Measurements from ENCODE around the gene NCAPH2.

The NCAPH2 gene

DNA sequence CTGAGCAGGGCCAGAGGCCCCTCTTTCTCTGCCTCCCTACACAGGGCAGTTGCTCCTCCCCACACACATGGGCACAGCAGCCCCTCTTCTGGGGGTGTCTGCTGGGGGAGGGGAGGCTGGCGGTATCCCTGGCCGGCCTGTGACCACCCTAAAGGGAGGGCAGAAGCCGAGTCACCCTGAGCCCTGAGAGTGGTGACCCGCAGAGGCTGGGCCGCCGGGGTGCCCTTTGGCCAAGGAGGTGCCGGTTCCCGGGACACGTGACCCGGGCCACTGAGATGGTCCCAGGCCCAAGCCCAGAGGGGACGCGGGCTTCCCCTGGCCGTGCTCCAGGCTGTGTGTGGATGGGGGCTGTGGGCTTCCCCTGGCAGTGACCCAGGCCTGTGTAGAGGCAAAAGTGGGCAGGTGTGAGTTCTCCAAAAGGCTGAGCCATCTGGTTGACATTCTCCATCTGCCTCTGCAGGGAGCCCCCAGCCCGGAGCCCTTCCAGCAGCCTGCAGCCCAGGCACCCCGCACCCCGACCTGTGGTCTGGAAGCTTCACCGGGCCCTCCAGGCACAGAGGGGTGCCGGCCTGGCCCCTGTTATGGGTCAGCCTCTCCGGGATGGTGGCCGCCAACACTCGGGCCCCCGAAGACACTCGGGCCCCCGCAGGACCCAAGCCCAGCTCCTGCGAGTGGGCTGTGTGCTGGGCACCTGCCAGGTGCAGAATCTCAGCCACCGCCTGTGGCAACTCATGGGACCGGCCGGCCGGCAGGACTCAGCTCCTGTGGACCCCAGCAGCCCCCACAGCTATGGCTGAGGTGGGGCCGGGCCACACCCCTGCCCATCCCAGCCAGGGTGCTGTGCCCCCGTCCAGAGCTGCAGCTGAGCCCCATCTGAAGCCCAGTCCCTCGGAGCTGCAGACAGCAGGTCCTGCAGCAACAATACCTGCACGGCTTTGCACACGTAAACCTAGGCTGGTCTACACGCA, 25.6 kb upstream of the NCAPH2 start:
- Mint-ChIP-seq H3K27ac (no peak overlapping the region), H3K36me3 (ENCODE audit: low read depth) (no peaks in the 10 kb centered on the region), H3K27me3 (ENCODE audit: low read depth) (peaks cover 16% of the 10 kb centered on the region)

DNA sequence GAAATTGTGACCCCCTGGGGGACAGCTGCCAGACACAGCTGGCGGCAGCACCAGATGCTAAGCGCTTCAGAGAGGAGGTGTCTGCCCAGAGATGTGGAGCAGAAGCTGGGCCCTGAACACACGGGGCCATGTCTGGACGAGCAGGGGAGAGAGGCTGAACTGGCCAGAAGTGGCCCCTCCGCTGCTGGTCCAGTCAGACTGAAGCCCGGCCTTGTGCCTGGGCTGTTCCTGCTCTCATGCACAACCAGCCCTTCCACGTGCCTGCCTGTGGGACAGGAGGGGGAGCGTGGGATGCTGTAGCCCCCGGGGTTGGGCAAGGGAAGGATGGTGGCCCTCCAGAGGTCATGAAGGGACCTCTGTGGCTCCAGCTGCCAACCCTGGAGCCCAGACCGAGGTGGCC, 24.9 kb upstream of the NCAPH2 start:
- Mint-ChIP-seq H3K4me1 (ENCODE audit: low read depth) (peaks cover 7% of the 10 kb centered on the region), H3K4me3 (peak overlapping the region; percentile 28), H3K27ac (no peak overlapping the region), H3K9me3 (no peaks in the 10 kb centered on the region), H3K36me3 (ENCODE audit: low read depth) (no peaks in the 10 kb centered on the region), H3K27me3 (ENCODE audit: low read depth) (peaks cover 16% of the 10 kb centered on the region)

More for the DNA sequence above, 25.6 kb upstream of the NCAPH2 start:
- Mint-ChIP-seq H3K9me3 (no peaks in the 10 kb centered on the region), H3K4me1 (ENCODE audit: low read depth) (peaks cover 7% of the 10 kb centered on the region), H3K4me3 (peak overlapping the region; percentile 75)

DNA sequence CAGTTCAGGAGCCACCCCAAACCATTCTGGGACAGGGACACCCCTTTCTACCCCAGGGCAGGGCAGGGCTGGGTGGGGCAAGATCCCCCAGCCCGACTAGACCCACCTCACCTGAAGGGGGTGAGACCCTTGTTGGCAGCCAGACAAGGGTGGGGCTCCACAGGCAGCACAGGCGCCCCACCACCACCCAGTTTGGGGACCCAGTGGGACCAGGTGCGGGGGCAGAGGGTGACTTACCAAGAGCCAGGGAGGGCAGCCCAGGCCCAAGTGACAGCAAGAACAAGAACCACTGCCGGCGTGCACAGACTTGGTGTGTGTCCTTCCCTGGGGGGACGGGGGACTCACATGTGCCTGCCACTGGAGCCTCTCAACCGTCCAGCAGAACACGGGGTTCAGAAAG, 24.5 kb upstream of the NCAPH2 start:
- peaks cover 14% of the 10 kb centered on the region for H3K27me3 Mint-ChIP-seq (ENCODE audit: low read depth)

DNA sequence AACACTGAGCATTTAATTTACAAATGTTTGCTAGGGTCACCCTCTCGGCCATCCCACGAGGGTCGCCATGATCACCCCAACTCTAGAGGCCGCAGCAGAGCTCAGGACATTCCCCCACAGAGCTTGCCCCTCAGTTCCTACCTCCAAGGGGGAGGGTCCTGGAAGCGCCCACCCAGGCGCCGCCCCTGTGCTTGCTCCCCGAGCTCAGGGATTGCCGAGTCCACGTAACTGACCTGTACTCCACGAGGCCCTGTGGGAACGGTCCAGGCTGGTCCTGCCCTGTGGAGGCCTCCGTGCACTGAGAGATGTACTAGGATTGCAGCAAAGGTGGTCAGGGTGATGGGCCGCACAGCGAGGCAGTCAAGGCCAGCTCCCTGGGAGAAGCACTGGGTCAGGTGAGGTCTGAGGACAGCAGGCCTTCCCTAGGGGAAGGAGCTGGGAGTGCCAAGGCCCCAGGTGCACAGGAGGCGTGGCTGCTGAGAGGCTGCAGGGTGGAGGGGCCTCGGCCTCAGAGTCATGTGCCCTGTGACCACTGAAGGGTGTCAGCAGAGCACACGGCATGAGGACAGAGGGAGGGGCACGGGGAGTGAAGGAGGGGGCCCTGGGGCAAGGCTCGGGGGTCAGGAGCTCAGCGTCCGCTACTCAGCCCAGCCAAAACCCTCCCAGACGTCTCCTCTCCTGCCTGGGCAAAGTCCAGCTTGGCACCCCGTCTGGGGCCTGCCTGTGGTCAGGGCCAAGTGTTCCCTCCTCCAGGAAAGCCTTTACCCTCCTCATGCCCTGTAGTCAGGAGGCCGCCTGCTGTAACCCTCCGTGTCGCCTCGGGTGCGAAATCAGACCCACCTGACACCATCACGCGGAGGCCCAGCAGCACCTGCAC, 23.8 kb upstream of the NCAPH2 start:
- Mint-ChIP-seq H3K36me3 (ENCODE audit: low read depth) (no peaks in the 10 kb centered on the region), H3K4me1 (ENCODE audit: low read depth) (peaks cover 7% of the 10 kb centered on the region), H3K9me3 (no peaks in the 10 kb centered on the region), H3K27ac (no peak overlapping the region), H3K27me3 (ENCODE audit: low read depth) (peaks cover 11% of the 10 kb centered on the region), H3K4me3 (no peak overlapping the region)

More for the DNA sequence above, 24.5 kb upstream of the NCAPH2 start:
- no peaks in the 10 kb centered on the region for H3K9me3 Mint-ChIP-seq
- H3K4me1 Mint-ChIP-seq (ENCODE audit: low read depth), result peaks cover 7% of the 10 kb centered on the region
- H3K27ac Mint-ChIP-seq, result no peak overlapping the region
- no peak overlapping the region for H3K4me3 Mint-ChIP-seq
- no peaks in the 10 kb centered on the region for H3K36me3 Mint-ChIP-seq (ENCODE audit: low read depth)

DNA sequence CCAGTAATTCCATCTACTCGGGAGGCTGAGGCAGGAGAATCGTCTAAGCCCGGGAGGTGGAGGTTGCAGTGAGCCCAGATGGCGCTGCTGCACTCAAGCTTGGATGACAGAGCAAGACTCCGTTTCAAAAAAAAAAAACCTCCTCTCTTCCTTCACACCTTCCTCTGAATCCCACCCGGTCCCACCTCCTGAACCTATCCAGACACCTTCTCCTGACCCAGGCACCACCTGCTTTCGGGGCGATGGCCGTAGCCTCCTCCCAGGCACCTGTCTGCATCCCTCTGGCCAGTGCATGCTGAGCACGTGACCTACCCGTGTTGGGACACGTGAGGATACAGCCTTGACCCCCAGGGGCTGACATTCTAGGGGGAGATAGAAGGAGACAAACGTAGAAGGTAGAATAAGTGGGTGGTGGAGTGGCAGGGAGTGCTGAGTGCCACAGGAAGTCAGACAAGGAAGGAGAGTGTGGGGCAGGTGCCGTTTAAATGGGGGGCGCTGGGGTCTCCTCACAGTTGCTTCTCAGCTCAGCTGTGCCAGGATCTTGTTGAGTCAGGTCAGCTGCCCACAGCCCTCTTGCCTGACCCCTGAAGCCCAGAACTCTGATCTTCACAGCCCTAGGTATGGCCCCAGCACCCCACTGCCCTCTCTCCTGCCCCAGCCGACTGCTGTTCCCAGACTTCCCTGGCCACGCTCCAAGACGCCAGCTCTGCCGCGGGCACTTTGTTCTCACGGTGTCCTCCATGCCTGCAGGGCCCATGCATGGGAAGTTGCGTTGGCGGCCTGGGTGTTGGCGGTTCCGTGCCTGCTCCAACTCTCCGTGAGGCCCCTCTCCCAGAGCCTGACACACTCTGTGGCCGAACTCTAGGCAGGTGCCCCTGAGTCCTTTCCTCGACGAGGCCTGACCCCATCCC, 22.5 kb upstream of the NCAPH2 start:
- Mint-ChIP-seq H3K4me3 (no peak overlapping the region), H3K27ac (no peak overlapping the region), H3K27me3 (ENCODE audit: low read depth) (no peaks in the 10 kb centered on the region)

DNA sequence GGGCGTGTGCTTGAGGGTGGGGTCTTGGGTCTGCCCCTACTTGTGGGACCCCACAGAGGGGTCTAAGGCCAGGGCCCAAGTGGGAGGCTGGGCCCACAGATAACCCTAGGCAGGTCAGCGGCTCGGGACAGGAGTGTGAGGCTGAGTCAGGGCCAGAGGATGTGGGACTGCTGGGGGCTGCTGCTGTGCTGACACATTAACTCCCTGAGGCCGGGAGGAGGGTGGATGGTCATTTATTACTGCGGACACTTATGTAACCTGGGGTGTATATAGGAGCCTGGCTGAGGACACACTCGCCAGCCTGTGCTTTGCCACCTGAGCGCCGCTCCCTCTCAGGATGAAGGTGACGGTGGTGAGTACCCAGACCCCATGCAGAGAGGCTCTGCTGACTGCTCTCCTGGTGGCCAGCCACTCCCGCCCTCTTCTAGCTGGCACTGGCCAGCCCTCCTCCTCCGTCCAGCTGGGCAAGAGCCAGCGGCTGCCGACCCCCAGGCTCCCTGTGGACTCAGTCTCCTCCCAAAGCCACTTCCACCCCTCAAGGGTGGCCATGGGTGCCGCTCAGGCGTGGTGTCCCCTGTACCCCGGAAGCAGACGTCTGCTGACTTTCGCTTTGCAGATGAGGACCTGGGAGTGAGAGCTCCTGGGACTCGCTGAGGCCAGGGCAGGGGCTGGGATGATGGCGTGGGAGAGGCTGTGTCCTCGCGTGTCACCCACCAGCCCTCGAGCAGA, 21.3 kb upstream of the NCAPH2 start, which contains the start of gene MIOX:
Gene MIOX, plus strand, starts transcription at position 299 of the 729 bp plus-strand sequence. Its CDS starts 39 bp downstream, at position 338.
- no peaks in the 10 kb centered on the region for H3K27me3 Mint-ChIP-seq (ENCODE audit: low read depth)
- H3K4me1 Mint-ChIP-seq (ENCODE audit: low read depth), result peaks cover 10% of the 10 kb centered on the region
- H3K4me3 Mint-ChIP-seq, result peak within 1 kb of the TSS; percentile 16
- no peak within 1 kb of the TSS for H3K27ac Mint-ChIP-seq
- no peaks in the 10 kb centered on the region for H3K9me3 Mint-ChIP-seq
- H3K36me3 Mint-ChIP-seq (ENCODE audit: low read depth), result no peaks in the 10 kb centered on the region

More for the DNA sequence above, 22.5 kb upstream of the NCAPH2 start:
- Mint-ChIP-seq H3K4me1 (ENCODE audit: low read depth) (peaks cover 4% of the 10 kb centered on the region), H3K36me3 (ENCODE audit: low read depth) (no peaks in the 10 kb centered on the region), H3K9me3 (no peaks in the 10 kb centered on the region)

DNA sequence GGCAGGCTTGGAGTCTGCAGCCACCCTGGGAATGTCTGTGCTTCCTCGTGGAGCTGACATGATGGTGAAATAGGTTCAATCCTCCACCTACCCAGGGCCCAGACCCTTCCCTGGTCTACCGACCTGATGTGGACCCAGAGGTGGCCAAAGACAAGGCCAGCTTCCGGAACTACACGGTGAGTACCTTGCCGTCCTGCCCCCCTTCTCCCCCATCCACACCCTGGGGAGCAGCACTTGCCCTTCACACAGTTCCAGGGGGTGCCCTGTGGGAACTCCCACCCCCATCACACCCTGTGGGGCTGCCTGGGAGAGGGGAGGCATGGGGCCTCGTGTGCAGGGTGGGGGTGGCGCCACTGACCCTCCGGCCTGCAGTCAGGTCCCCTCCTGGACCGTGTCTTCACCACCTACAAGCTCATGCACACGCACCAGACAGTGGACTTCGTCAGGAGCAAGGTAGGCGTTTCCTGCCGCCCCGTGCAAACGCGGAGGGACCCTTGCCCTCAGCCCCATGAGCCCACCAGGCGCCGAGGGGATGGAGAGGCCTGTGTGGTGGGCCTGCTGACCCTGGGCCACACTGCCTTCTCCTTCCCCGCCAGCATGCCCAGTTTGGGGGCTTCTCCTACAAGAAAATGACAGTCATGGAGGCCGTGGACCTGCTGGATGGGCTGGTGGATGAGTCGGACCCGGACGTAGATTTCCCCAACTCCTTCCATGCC, 20.6 kb upstream of the NCAPH2 start:
- no peak overlapping the region for H3K4me3 Mint-ChIP-seq
- H3K27ac Mint-ChIP-seq, result no peak overlapping the region
- no peaks in the 10 kb centered on the region for H3K9me3 Mint-ChIP-seq
- H3K27me3 Mint-ChIP-seq (ENCODE audit: low read depth), result no peaks in the 10 kb centered on the region
- H3K36me3 Mint-ChIP-seq (ENCODE audit: low read depth), result no peaks in the 10 kb centered on the region
- peaks cover 10% of the 10 kb centered on the region for H3K4me1 Mint-ChIP-seq (ENCODE audit: low read depth)

DNA sequence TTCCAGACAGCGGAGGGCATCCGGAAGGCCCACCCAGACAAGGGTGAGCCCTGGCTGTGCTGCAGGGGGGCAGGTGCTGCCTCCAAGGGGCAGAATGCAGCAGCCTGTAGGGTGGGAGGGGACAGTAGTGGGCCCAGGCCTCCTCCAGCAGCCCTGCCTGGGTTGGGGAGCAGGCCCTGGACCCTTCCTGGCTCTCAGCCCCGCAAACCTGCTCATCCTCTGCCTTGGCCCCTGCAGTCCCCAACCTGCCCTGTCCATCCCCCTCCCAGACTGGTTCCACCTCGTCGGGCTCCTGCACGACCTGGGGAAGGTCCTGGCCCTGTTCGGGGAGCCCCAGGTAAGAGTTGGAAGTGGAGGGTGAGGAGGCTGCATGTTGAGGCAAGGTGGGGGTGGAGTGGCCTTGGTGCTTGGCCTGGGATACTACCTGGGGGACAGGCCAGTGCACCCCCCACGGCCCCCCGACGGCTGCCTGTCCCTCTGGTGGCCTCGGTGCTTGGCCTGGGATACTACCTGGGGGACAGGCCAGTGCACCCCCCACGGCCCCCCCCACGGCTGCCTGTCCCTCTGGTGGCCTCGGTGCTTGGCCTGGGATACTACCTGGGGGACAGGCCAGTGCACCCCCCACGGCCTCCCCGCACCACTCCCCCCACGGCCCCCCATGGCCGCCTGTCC, 19.9 kb upstream of the NCAPH2 start:
- H3K27ac Mint-ChIP-seq, result no peak overlapping the region
- no peak overlapping the region for H3K4me3 Mint-ChIP-seq
- no peaks in the 10 kb centered on the region for H3K27me3 Mint-ChIP-seq (ENCODE audit: low read depth)
- H3K9me3 Mint-ChIP-seq, result no peaks in the 10 kb centered on the region
- peaks cover 10% of the 10 kb centered on the region for H3K4me1 Mint-ChIP-seq (ENCODE audit: low read depth)
- no peaks in the 10 kb centered on the region for H3K36me3 Mint-ChIP-seq (ENCODE audit: low read depth)

DNA sequence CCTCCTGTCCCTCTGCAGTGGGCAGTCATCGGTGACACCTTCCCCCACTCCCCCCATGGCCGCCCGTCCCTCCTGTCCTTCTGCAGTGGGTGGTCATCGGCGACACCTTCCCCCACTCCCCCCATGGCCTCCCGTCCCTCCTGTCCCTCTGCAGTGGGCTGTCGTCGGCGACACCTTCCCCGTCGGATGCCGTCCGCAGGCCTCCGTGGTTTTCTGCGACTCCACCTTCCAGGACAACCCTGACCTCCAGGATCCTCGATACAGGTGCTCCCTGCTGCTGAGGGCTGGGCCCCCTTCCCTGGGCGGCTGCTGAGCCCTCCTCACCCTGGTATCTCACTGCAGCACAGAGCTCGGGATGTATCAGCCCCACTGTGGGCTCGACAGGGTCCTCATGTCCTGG, 19.1 kb upstream of the NCAPH2 start:
- Mint-ChIP-seq H3K4me3 (no peak overlapping the region), H3K27ac (no peak overlapping the region), H3K27me3 (ENCODE audit: low read depth) (no peaks in the 10 kb centered on the region), H3K9me3 (no peaks in the 10 kb centered on the region), H3K36me3 (ENCODE audit: low read depth) (no peaks in the 10 kb centered on the region), H3K4me1 (ENCODE audit: low read depth) (peaks cover 10% of the 10 kb centered on the region)

DNA sequence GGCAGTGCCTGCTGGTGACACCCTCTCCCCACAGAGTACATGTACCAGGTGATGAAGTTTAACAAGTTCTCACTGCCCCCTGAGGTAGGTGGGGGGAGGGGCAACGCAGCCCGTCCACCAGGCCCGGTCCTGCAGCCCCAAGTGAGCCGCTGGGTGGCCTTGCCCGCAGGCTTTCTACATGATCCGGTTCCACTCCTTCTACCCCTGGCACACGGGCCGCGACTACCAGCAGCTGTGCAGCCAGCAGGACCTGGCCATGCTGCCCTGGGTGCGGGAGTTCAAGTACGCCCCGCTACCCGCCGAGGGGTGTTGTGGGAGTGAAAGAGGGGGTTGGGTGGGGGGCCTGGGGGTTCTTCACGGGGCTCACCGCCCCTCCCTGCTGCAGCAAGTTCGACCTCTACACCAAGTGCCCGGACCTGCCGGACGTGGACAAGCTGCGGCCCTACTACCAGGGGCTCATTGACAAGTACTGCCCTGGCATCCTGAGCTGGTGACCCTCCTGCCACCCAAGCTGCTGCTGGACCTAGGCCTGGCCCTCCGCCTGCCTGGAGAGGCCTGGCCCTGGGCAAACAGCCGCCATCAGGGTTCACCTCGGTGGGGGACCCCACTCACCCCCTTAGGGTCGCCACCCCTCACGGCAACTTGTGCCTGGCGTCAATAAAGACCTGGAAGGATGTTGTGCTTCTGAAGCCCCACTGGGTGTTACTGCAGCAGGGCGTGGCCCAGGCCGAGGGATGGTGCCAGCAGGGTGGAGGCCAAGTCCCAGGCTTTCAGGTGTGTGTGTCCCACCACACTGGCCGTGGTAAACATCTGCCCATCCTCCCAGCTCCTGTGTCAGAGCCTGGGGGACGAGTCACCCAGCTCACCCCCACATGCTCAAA, 18.4 kb upstream of the NCAPH2 start:
- Mint-ChIP-seq H3K27ac (no peak overlapping the region), H3K4me3 (no peak overlapping the region), H3K4me1 (ENCODE audit: low read depth) (peaks cover 10% of the 10 kb centered on the region), H3K27me3 (ENCODE audit: low read depth) (no peaks in the 10 kb centered on the region), H3K36me3 (ENCODE audit: low read depth) (no peaks in the 10 kb centered on the region), H3K9me3 (no peaks in the 10 kb centered on the region)

DNA sequence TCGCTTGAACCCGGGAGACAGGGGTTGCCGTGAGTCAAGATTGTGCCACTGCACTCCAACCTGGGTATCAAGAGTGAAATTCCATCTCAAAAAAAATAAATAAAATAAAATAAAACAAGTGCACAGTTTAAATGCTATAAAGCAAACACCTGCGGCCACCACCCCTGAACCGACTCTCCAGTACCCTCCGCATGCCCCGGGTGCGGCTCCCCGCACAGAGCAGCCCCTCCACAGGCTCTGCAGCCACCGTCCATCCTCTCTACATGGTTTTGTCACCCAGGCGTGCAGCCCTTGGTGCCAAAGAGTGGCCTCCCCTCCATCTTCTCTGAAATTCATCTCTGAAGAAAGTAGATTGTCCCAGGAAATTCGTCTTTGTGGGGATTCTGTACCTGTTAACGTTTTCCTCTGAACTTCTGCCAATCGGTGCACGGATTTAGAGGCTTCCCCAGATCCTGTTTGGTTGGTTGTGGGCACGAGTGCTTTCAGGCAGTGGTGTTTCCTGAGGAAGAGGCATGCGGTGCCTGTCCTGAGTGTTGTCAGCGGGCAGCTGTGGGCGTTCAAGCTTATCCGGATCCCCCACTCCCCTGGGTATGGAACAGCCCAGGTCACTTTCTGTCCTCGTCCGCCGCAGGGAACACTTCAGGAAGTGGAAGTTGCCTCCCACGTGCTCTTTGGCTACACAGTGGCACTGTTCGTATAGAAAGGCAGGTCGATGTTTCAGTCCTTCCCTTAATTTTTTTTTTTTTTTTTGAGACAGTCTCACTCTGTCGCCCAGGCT, 17.3 kb upstream of the NCAPH2 start:
- peak overlapping the region; percentile 34 for H3K4me3 Mint-ChIP-seq
- no peaks in the 10 kb centered on the region for H3K36me3 Mint-ChIP-seq (ENCODE audit: low read depth)
- peaks cover 7% of the 10 kb centered on the region for H3K4me1 Mint-ChIP-seq (ENCODE audit: low read depth)
- no peaks in the 10 kb centered on the region for H3K27me3 Mint-ChIP-seq (ENCODE audit: low read depth)
- peak overlapping the region; percentile 45 for H3K27ac Mint-ChIP-seq
- H3K9me3 Mint-ChIP-seq, result no peaks in the 10 kb centered on the region
